GM19467 (cell line): ENCODE data around the gene CCDC175.

ENCODE experiments used
- ATAC-seq: cut with Tn5 transposase; IDR thresholded peaks from one replicate; pipeline ENCODE4 v1.9.1; 2021; ENCODE audit warnings: mild to moderate bottlenecking, moderate library complexity; ENCODE audit not compliant: unreplicated experiment

Gene CCDC175

DNA sequence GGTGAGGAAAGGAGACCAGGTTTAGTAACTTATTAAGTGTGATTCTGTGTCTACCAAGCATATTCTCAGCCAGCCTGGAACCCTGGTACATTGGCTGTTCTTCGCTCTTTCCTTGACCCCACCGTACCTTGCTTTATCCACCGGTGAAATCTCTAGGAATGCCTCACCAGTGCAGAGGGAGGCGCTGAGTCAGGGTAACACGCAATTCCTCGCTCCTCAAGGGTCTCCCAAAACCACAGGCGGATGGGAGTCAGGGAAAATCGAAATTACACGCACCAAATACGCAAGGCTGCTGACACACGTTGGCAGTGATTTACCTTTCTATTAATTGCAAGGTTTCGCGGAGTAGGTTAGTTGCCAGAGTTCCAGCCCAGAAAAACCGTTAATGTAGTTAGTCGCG is 93.2 kb downstream of the CCDC175 start:
- no peak for ATAC-seq

GRCh38 chr14:59482541-59483331 is 93.9 kb downstream of the CCDC175 start:
- no peak for ATAC-seq

- no peak for ATAC-seq
Observed at GRCh38 chr14:59481871-59482540, 94.6 kb downstream of the CCDC175 start.

DNA sequence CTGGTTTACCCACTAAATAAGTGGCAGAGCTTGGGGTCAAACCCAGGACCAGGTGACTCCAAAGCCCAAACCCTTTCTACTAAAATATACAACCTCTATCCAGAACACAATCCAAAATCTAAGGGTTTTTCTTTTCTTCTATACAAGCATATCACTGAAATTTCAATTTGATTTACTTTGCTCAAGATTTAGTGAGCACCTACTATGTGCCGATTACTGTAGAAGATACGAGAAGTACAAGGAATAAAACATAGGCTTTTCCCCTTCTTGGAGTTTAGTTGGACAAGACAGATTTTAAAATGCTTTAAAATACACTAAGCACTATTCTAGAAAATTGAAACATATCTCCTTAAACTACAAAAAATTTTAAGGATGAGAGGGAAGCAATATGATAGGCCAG is 95.2 kb downstream of the CCDC175 start:
- ATAC-seq = no peak

DNA sequence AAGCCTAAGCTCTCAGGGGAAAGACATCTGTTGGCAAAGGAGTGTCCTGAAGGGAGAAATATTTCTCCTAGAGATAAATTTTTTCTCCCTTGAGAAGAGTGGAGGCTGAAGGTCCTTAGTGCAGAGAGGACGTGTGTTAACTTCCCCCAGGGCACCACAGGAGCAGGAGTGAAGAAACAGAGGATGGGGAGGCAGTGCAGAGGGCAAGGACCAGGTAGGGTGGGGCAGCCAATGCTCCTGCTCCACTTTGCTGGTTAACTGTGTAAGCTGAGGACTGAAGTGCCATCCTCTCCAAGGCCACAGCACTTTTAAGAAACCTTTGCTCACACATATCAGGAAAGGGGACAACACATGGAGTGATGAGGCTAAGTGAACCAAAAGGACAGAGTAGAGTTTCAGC is 96.4 kb downstream of the CCDC175 start:
- ATAC-seq = no peak

- no peak for ATAC-seq
Observed at GRCh38 chr14:59478540-59478939, 98.1 kb downstream of the CCDC175 start.

DNA sequence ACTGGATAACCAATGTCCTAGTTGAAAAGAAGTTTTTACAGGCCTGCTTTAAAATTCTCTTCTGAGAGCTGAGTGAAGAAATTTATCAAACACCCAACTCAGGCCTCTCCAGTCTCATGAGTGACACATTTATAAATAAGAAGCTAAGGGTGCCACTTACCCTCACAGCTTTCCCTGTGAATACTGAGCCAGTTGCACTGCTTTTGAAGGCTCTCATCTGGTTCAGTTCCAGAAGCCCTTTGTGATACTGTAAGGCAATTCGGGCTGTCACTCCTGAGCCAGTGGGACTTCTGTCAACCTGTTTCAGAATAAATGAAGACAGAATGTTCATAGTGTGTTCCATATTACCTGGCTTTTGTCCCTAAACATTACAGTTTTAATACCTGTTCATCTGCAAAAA is 100.9 kb downstream of the CCDC175 start:
- ATAC-seq = no peak

DNA sequence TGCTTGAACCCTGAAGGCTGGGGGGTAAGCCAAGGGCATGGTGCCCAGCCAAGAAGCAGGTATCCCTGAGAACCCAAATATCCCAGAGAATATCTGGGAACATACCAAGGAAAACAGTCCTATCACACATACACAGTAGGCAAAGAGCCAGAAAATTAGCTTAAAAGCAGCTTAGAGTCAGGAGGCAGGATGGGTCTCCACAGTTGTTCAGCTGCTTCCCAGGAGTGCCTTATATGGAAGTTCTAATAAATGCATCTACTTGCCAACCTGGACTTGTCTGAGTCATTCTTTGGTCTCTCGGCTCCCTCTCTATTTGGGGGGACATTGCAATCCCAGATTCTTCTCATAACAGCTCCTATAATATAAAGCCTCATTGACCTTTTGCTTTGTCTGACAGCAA is 102.4 kb downstream of the CCDC175 start:
- no peak for ATAC-seq

- no peak for ATAC-seq
Observed at GRCh38 chr14:59465316-59466135, 111.1 kb downstream of the CCDC175 start, which contains the start of gene GPR135. Gene GPR135, minus strand, starts transcription at chr14:59465380. Its CDS starts 154 bp downstream, at chr14:59465226.

DNA sequence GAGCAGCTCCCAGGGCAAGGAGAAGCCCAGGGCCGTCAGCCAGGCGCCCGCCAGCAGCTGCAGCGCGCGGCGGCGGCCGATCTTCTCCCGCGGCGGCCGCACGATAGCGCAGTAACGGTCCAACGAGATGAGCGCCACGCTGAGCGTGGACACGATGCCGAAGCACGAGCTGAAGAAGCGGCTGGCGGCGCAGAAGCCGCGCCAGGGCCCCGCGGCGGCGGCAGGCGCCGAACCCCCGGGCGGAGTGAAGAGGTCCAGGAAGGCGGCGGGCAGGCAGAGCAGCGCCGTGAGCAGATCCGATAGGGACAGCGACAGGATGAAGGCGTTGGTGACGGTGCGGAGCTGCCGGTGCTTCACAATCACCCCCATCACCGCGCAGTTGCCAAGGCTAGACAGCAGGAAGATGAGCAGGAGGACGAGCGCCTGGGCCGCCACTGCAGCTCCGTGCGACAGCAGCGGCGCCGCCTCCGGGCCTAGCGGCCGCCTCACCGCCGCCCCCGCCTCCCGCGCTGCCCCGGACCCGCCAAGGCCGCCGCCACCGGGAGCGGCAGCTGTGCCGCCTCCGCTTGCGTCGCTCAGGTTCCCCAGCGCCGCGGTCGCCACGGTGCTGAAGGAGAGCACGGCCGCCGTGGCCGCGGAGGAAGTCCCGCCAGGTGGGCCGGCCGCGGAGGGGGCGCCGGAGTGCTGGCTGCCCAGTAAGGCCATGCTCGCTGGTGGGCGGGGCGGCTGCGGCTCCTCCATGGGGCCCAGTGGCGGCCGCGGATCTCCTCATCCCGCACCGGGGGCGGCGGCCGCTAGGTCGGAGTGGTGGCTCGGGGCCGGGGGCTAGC is 111.9 kb downstream of the CCDC175 start:
- peak; percentile 63 for ATAC-seq

GRCh38 chr14:59463787-59464485 is 112.7 kb downstream of the CCDC175 start:
- no peak for ATAC-seq

- no peak for ATAC-seq
Observed at GRCh38 chr14:59461891-59462290, 114.7 kb downstream of the CCDC175 start.

DNA sequence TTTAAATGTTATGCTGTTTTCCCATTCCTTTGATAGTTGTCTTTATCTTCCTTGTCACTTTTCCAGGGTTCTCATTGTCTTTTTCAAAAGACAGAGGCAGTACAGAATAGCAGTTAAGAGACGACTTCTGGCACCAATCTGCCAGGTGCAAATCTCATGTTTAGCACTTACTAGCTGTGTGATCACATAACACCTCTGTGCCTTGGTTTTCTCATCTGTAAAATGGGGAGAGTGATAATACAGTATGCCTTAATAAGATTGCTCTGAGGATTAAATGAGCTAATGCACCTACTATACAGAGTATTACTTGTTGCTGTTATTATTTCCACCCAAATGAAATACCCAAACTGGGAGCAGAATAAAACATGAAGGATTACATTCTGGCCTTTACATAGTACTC is 116.2 kb downstream of the CCDC175 start:
- no peak for ATAC-seq

GRCh38 chr14:59458486-59458885 is 118.1 kb downstream of the CCDC175 start:
- ATAC-seq = no peak

DNA sequence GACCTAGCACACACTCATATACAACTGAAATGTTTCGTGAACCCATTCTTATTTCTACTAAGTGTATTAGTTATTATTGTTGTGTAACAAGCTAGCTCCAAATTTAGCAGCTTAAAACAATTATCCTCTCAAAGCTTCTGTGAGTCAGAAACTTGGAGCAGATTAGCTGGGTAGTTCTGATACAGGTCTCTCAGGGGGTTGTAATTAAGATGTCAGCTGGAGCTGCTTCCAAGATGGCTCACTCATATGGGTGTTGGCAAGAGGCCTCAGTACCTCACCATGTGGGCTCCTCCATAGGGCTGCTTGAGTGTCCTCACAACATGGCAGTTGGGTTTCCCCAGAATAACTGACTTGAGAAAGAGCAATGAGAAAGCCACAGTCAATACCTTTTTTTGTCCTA is 121.2 kb downstream of the CCDC175 start:
- ATAC-seq = no peak
